Kidney epithelial cell (primary cell): ENCODE measurements around the gene PPIH. TPM values are rescaled to one million over a fixed set of nuclear protein-coding genes. Genes with fewer than 3 reads are reported as not detected.
A peak's percentile ranks its signal among the peaks of the same experiment; 100 is the strongest.
"Not testable (repeated sequence)": the region's sequence is repeated elsewhere in the genome, so short reads cannot be mapped to it uniquely, and the experiment has no call there.

ENCODE experiments used
- DNase-seq: peaks from one replicate; pipeline ENCODE4 v3.0.0-alpha.2; 2010; ENCODE audit warnings: low read depth
- H3K27me3 ChIP-seq: 2 replicates; pipeline ENCODE4 v1.6.0; 2011; ENCODE audit warnings: low read length; ENCODE audit not compliant: control insufficient read depth, insufficient read depth
- H3K36me3 ChIP-seq: 2 replicates; pipeline ENCODE4 v1.5.1; 2011; ENCODE audit warnings: low read length; ENCODE audit not compliant: control insufficient read depth, insufficient read depth
- H3K4me3 ChIP-seq: 2 replicates; pipeline ENCODE4 v1.5.1; 2011; ENCODE audit warnings: low read depth, mild to moderate bottlenecking, control low read depth, low read length
- CTCF ChIP-seq: IDR thresholded peaks from 2 replicates; pipeline ENCODE4 v1.5.1; 2011; ENCODE audit warnings: mild to moderate bottlenecking, moderate library complexity, low read length, control low read depth, inconsistent platforms; ENCODE audit not compliant: insufficient read depth, poor library complexity, severe bottlenecking
- total RNA-seq: library from RNA; depleted of rRNA; stranded (reverse); fragments of >200 nt; gene quantifications from 2 replicates; pipeline ENCODE4 v1.2.3, GENCODE V29; 2015

PPIH gene
- total RNA-seq, 1 donor from 2014 or later = 43.7 TPM

GRCh38 chr1:42680921-42681683 lies 22.9 kb downstream of the PPIH start:
- no peaks in the 10 kb centered on the region for H3K36me3 ChIP-seq
- TF ChIP-seq CTCF = no peak
- DNase-seq = no peak

GRCh38 chr1:42681741-42682483 lies 23.7 kb downstream of the PPIH start, which contains the start of gene YBX1:
TSS of gene YBX1 (plus strand) at chr1:42682418. CDS start at chr1:42682566, 148 bp downstream.
- no peak for TF ChIP-seq CTCF
- peak within 1 kb of the TSS; percentile 85 for H3K4me3 ChIP-seq
- H3K36me3 ChIP-seq = no peaks in the 10 kb centered on the region
- H3K27me3 ChIP-seq = no peaks in the 10 kb centered on the region
- peak; percentile 94 for DNase-seq

More at GRCh38 chr1:42680921-42681683, 22.9 kb downstream of the PPIH start:
- H3K4me3 ChIP-seq = peak overlapping the region; percentile 85
- H3K27me3 ChIP-seq = no peaks in the 10 kb centered on the region

DNA sequence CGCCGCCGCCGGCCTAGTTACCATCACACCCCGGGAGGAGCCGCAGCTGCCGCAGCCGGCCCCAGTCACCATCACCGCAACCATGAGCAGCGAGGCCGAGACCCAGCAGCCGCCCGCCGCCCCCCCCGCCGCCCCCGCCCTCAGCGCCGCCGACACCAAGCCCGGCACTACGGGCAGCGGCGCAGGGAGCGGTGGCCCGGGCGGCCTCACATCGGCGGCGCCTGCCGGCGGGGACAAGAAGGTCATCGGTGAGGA lies 24.2 kb downstream of the PPIH start:
- H3K27me3 ChIP-seq, H3K36me3 ChIP-seq, DNase-seq: not testable (repeated sequence)
- H3K4me3 ChIP-seq = peak overlapping the region; percentile 85

- DNase-seq = no peak
- Histone ChIP-seq H3K36me3 (no peaks in the 10 kb centered on the region), H3K4me3 (peak overlapping the region; percentile 85), H3K27me3 (no peaks in the 10 kb centered on the region)
- no peak for TF ChIP-seq CTCF
Observed at GRCh38 chr1:42682739-42683531, 24.7 kb downstream of the PPIH start.

DNA sequence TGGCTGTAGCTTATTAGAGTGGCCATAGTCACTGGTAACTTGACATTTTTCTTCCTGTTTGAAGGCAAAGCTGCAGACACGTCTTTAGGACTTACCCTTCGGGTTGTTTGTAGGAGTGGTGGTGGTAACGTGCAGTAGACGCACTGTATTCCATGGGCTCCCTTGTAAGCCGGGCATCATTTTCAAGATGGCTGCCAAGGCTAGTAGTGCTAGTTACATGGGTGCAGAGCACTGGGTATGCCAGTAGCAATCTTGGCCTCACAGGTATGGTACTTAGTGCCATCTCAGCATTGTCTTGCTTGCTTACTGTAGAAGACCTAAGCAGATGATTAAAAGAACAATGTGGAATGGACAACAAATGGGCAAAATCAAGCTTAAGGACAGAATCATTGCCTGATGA lies 25.9 kb downstream of the PPIH start:
- no peak for DNase-seq
- Histone ChIP-seq H3K27me3 (no peaks in the 10 kb centered on the region), H3K4me3 (peak overlapping the region; percentile 85), H3K36me3 (no peaks in the 10 kb centered on the region)
- no peak for TF ChIP-seq CTCF

- no peaks in the 10 kb centered on the region for H3K27me3 ChIP-seq
- TF ChIP-seq CTCF = no peak
- no peaks in the 10 kb centered on the region for H3K36me3 ChIP-seq
- no peak overlapping the region for H3K4me3 ChIP-seq
- DNase-seq = no peak
Observed at GRCh38 chr1:42686418-42686817, 28.2 kb downstream of the PPIH start.
